Pancreas (tissue), 10 donors: Measurements from ENCODE around the gene BCOR. TPM values are rescaled to one million over a fixed set of nuclear protein-coding genes. Genes with fewer than 3 reads are reported as not detected.
A peak's percentile ranks its signal among the peaks of the same experiment; 100 is the strongest.

ENCODE experiments used
- ATAC-seq, 4 donors: fragments of 200-7000 bp; cut with Tn5 transposase; one replicate each; pipeline versions ENCODE4 v1.8.0 to v1.9.1; 2020; ENCODE audit warnings: mild to moderate bottlenecking in 4 of 4, moderate library complexity in 4 of 4
- DNase-seq, 6 donors: peaks; one replicate each; pipeline ENCODE4 v3.0.0-alpha.2; 2020
- FAIRE-seq: peaks from 2 replicates; lab custom pipeline; 2012; peaks lifted over from hg19 to GRCh38; lab: Jason Lieb, UNC
- H3K27ac ChIP-seq, 4 donors: fragments of 200-600 bp; sonication (generic); 1 replicate in 3 of 4; 2 replicates in 1 of 4; pipeline versions ENCODE4 v1.5.0 to v1.8.0; 2020
- H3K27me3 ChIP-seq, 4 donors: fragments of 200-600 bp; one replicate each; pipeline ENCODE4 v1.8.0; 2021
- H3K36me3 ChIP-seq, 3 donors: fragments of 200-600 bp; sonication (generic) in 1 of 3; one replicate each; pipeline versions ENCODE4 v1.5.0 to v1.8.0; 2020 to 2021
- H3K4me1 ChIP-seq, 3 donors: fragments of 200-600 bp; one replicate each; pipeline ENCODE4 v1.8.0; 2021
- H3K4me3 ChIP-seq, 4 donors: fragments of 200-600 bp; sonication (generic) in 2 of 4; one replicate each; pipeline versions ENCODE4 v1.5.0 to v1.8.0; 2020 to 2021
- H3K9me3 ChIP-seq, 4 donors: fragments of 200-600 bp; one replicate each; pipeline ENCODE4 v1.8.0; 2021
- WGBS, 2 donors: extraction: QIAGEN DNeasy Blood & Tissue Kit; methylation state at CpG; one replicate each; pipeline ENCODE4 v1.1.7; 2013; 5-methylcytosine and 5-hydroxymethylcytosine counted together
- intact Hi-C, 3 donors: fragments of 100-400 bp; cut with DNase I; formaldehyde crosslinking; loops; one replicate each; pipeline versions ENCODE4 v1.11.1 to v1.14.2; 2022
- polyA plus RNA-seq, 2 donors: library from polyadenylated mRNA; stranded (reverse); fragments of 200-250 nt; gene quantifications; one replicate each; pipeline ENCODE4 v1.2.3, GENCODE V29; 2013
- total RNA-seq, 6 donors: library from RNA; stranded (reverse); fragmentation: NEBNext Ultra II Directional in 4 of 6; extraction: Animal tissue kit (Norgen Biotek cat#: 25700) in 4 of 6; gene quantifications; one replicate each; pipeline versions ENCODE4 v1.2.1 to v1.2.4, GENCODE V29; 2021 to 2023
- TF ChIP-seq, protein P1 (sequence below), 4 donors: fragments of 200-600 bp; sonication (generic) in 3 of 4; IDR thresholded peaks; one replicate each; pipeline versions ENCODE4 v1.5.0 to v1.8.0; 2021; ENCODE audit warnings: antibody characterized with exemption in 4 of 4
- donor health status: healthy with polysubstance abuse.
- donor health status: DM: no; HTN: no; CAD: no; lungs with moderate emphysema.
- donor health status: DM: no; HTN: no; CAD: no.
- donor health status: control.
- donor health status: control.
- donor health status: Bipolar disorder and iron deficiency.
- donor health status: DM: yes; HTN: yes; CAD: no.
- donor health status: DM: no; HTN: no; CAD: no.
- donor health status: DM: no; HTN: no; CAD: no.
- donor health status: DM: yes; HTN: yes; CAD: no.

The BCOR gene
- total and polyA plus RNA-seq, 8 donors, result 6.3 to 18.4 (median 13.0) TPM

DNA sequence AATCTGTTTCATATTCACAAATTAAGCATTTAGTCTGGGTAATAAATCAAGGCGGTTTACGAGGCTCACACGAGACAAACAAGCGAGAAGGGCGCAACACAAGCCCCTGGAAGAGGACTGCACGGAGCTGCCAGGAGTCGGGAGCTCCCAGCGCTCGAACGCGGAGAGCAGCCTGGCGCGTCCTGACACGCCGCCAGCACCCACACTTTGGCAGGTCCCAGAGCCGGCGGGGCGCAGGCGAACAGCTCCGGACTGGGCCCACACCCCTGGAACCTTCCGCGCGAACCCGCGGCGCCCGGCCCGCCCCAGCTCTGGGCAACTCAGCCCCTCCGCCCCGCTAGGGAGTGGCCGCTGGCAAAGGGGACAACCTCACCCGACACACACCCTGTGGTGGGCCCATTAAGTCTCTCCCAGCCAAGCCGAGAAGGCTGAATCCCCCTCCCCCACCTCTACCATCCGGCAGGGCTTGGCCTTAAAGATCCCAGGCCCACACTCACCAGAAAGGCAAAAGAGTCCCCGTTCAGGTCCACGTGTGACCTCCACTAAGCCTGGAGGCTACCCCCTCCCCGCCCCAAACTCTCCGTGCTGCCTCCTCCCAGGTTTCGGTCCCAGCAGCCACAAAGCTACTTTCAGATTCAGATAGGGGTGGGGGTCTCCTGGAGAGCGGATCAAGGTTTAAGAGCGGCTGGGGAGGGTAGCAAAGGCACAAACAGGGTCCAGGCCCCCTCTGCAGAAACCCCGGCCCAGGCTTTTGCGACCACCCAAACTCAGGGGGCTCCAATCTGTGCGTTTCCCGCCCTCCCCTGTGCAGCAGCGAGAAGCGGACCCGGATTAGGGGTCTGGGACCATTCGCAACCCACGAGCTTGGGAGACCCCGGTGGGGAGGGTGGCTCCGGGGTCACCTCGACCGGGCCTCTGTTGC, 47.5 kb upstream of the BCOR start:
- Histone ChIP-seq H3K4me1 (peaks cover 0 to 7% (median 5%) of the 10 kb centered on the region in 3 donors), H3K27ac (no peak overlapping the region), H3K36me3 (no peaks in the 10 kb centered on the region), H3K27me3 (peaks cover 0 to 11% (median 2%) of the 10 kb centered on the region in 4 donors), H3K9me3 (no peaks in the 10 kb centered on the region), H3K4me3 (peak overlapping the region in 2 of 4 donors; percentile 36 to 48)
- intact Hi-C loops, result no loop called here
- 49 to 68% methylated on average over 53 to 54 of the region's 54 CpGs for WGBS, 2 donors
- FAIRE-seq (no peak), DNase-seq (peak in 2 of 6 donors; percentile 34 to 70), ATAC-seq (no peak)
- TF ChIP-seq, protein P1, sequence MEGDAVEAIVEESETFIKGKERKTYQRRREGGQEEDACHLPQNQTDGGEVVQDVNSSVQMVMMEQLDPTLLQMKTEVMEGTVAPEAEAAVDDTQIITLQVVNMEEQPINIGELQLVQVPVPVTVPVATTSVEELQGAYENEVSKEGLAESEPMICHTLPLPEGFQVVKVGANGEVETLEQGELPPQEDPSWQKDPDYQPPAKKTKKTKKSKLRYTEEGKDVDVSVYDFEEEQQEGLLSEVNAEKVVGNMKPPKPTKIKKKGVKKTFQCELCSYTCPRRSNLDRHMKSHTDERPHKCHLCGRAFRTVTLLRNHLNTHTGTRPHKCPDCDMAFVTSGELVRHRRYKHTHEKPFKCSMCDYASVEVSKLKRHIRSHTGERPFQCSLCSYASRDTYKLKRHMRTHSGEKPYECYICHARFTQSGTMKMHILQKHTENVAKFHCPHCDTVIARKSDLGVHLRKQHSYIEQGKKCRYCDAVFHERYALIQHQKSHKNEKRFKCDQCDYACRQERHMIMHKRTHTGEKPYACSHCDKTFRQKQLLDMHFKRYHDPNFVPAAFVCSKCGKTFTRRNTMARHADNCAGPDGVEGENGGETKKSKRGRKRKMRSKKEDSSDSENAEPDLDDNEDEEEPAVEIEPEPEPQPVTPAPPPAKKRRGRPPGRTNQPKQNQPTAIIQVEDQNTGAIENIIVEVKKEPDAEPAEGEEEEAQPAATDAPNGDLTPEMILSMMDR (IDR thresholded peaks at IDR 0.05), result no peak

DNA sequence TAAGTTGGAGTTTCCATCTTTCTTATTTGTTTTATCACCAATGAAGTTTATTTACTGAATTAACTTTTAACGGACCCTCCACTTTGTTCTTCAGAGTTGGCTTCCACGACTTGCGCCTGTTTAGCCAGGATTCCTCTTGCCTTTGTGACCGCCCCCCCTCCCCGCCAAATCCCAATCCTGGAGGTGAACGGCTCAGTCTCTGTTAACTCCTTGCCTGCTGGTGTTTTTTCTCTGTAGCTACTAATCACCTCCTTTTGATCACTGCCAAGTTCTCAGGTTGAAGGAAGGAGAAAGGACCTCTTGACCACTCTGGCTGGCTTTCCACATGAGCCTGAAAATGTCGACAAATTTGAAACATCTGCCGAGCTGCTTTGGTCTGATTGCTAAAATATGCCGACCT, 46.8 kb upstream of the BCOR start:
- 27 to 35% methylated on average over 9 of the region's 9 CpGs for WGBS, 2 donors
- Histone ChIP-seq H3K4me1 (peaks cover 0 to 7% (median 5%) of the 10 kb centered on the region in 3 donors), H3K9me3 (no peaks in the 10 kb centered on the region), H3K36me3 (no peaks in the 10 kb centered on the region), H3K4me3 (no peak overlapping the region), H3K27me3 (peaks cover 0 to 11% (median 2%) of the 10 kb centered on the region in 4 donors), H3K27ac (no peak overlapping the region)
- FAIRE-seq (no peak), ATAC-seq (no peak), DNase-seq (peak in 1 of 6 donors; percentile 12)
- TF ChIP-seq, protein P1 (IDR thresholded peaks at IDR 0.05), result no peak
- intact Hi-C loops, result no loop called here

DNA sequence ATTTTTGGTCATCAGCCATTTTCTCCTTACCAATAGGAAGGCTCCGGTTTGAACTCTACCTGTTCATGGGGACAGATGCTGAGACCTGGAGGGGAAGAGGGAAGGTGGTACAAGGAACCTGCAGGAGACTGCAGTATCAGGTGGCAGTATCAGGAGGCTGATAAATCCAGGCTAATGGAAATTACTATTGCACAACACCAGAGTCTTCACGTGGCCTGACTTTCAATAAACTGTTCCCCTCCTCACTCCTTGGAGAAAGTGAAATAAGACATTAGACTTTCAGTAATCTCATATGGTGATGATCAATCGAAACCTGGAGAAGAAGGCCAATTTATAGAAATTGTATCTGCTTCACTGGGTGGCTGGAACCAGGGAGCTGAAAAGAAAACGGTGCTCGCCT, 46.2 kb upstream of the BCOR start:
- Histone ChIP-seq H3K27me3 (peaks cover 0 to 11% (median 2%) of the 10 kb centered on the region in 4 donors), H3K4me3 (no peak overlapping the region), H3K36me3 (no peaks in the 10 kb centered on the region), H3K27ac (no peak overlapping the region), H3K4me1 (peaks cover 0 to 7% (median 5%) of the 10 kb centered on the region in 3 donors), H3K9me3 (no peaks in the 10 kb centered on the region)
- TF ChIP-seq, protein P1 (IDR thresholded peaks at IDR 0.05), result no peak
- WGBS, 2 donors, result 42 to 72% methylated on average over 5 of the region's 5 CpGs
- ATAC-seq (no peak), DNase-seq (no peak), FAIRE-seq (no peak)
- intact Hi-C loops, result no loop called here

DNA sequence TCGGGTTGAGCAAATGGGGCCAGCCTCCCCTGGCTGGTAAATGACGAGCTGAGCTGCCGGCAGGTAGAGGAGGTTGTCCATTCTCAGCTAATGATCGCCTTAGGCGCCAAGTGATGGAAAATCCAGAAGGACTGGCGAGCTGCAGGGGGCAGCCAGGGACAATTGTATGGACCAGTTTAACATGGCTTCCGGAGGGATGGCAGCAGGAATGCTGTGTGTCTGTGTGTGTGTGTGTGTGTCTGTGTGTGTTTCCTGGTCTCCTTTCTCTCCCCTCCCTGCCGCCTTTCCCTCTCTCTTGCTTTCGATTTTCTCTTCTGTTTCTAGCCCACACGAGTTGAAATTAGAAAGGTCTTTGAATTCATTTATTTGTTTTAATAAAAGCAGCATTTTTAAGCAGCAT, 45.2 kb upstream of the BCOR start:
- Histone ChIP-seq H3K36me3 (no peaks in the 10 kb centered on the region), H3K9me3 (no peaks in the 10 kb centered on the region), H3K4me3 (no peak overlapping the region), H3K27ac (no peak overlapping the region), H3K4me1 (peaks cover 0 to 7% (median 5%) of the 10 kb centered on the region in 3 donors), H3K27me3 (peaks cover 0 to 11% (median 2%) of the 10 kb centered on the region in 4 donors)
- WGBS, 2 donors, result 55 to 96% methylated on average over 10 of the region's 10 CpGs
- FAIRE-seq (peak; percentile 49), ATAC-seq (no peak), DNase-seq (peak in 1 of 6 donors; percentile 18)
- intact Hi-C loops, result no loop called here
- TF ChIP-seq, protein P1 (IDR thresholded peaks at IDR 0.05), result no peak
